Stimulated activated CD4-positive, alpha-beta T cell treated with anti-CD3 and anti-CD28 coated beads, Interleukin-15, amount 100 ng/mL, for 24 hours (primary cell): ENCODE data around the gene SPON1.
"Not testable (repeated sequence)": the region's sequence is repeated elsewhere in the genome, so short reads cannot be mapped to it uniquely, and the experiment has no call there.

Experiments
- DNase-seq: peaks from one replicate; pipeline ENCODE4 v3.0.0-alpha.2; 2020

Gene SPON1

GRCh38 chr11:14090631-14091030, 128.1 kb downstream of the SPON1 start:
- DNase-seq: not testable (repeated sequence)

GRCh38 chr11:14093065-14093464, 130.5 kb downstream of the SPON1 start:
- no peak for DNase-seq

- DNase-seq: no peak
Measured at GRCh38 chr11:14094481-14095037, 132.0 kb downstream of the SPON1 start.

GRCh38 chr11:14095882-14096281, 133.4 kb downstream of the SPON1 start:
- no peak for DNase-seq

GRCh38 chr11:14096606-14097005, 134.1 kb downstream of the SPON1 start:
- no peak for DNase-seq

GRCh38 chr11:14101388-14101787, 138.9 kb downstream of the SPON1 start:
- no peak for DNase-seq

- DNase-seq: no peak
Measured at GRCh38 chr11:14102766-14103165, 140.2 kb downstream of the SPON1 start.

GRCh38 chr11:14105446-14105845, 142.9 kb downstream of the SPON1 start:
- DNase-seq: peak; percentile 18

- no peak for DNase-seq
Measured at GRCh38 chr11:14106303-14107049, 144.0 kb downstream of the SPON1 start.

GRCh38 chr11:14107050-14107430, 144.5 kb downstream of the SPON1 start:
- DNase-seq: no peak

- no peak for DNase-seq
Measured at GRCh38 chr11:14109742-14110141, 147.2 kb downstream of the SPON1 start.

GRCh38 chr11:14110629-14111028, 148.1 kb downstream of the SPON1 start:
- no peak for DNase-seq

GRCh38 chr11:14111496-14111895, 149.0 kb downstream of the SPON1 start:
- no peak for DNase-seq

- DNase-seq: no peak
Measured at GRCh38 chr11:14112721-14113120, 150.2 kb downstream of the SPON1 start.

GRCh38 chr11:14114269-14114668, 151.7 kb downstream of the SPON1 start:
- no peak for DNase-seq

- no peak for DNase-seq
Measured at GRCh38 chr11:14114786-14115185, 152.3 kb downstream of the SPON1 start.

- DNase-seq: no peak
Measured at GRCh38 chr11:14117632-14118031, 155.1 kb downstream of the SPON1 start.

GRCh38 chr11:14118072-14118471, 155.5 kb downstream of the SPON1 start:
- no peak for DNase-seq

- DNase-seq: peak; percentile 22
Measured at GRCh38 chr11:14119357-14119756, 156.8 kb downstream of the SPON1 start.

- no peak for DNase-seq
Measured at GRCh38 chr11:14124350-14124749, 161.8 kb downstream of the SPON1 start.

GRCh38 chr11:14124886-14125285, 162.4 kb downstream of the SPON1 start:
- no peak for DNase-seq

GRCh38 chr11:14125529-14125928, 163.0 kb downstream of the SPON1 start:
- no peak for DNase-seq

- no peak for DNase-seq
Measured at GRCh38 chr11:14127679-14128078, 165.2 kb downstream of the SPON1 start.

- DNase-seq: no peak
Measured at GRCh38 chr11:14132312-14132711, 169.8 kb downstream of the SPON1 start.

- DNase-seq: no peak
Measured at GRCh38 chr11:14133381-14133780, 170.9 kb downstream of the SPON1 start.
